NCI-H2081 (cell line): ENCODE measurements around the gene SH3TC1.

Experiments
- DNase-seq, 2 experiments: peaks; one replicate each; lab custom pipeline; 2025; lab: John Stamatoyannopoulos, UW

SH3TC1 gene

GRCh38 chr4:8263397-8263796, 64.3 kb downstream of the SH3TC1 start:
- DNase-seq, result no peak

- no peak for DNase-seq
These were observed 65.0 kb downstream of the SH3TC1 start for GRCh38 chr4:8264106-8264505.

GRCh38 chr4:8265171-8265929, 66.3 kb downstream of the SH3TC1 start:
- no peak for DNase-seq

GRCh38 chr4:8266088-8266487, 67.0 kb downstream of the SH3TC1 start:
- DNase-seq, result no peak

- DNase-seq, result no peak
These were observed 67.4 kb downstream of the SH3TC1 start for GRCh38 chr4:8266508-8266907.

GRCh38 chr4:8267077-8267476, 68.0 kb downstream of the SH3TC1 start:
- DNase-seq, result no peak

GRCh38 chr4:8268211-8268610, 69.1 kb downstream of the SH3TC1 start:
- no peak for DNase-seq

GRCh38 chr4:8268901-8269534, 69.9 kb downstream of the SH3TC1 start:
- no peak for DNase-seq

- peak in 1 of 2 experiments; percentile 19 for DNase-seq
These were observed 70.7 kb downstream of the SH3TC1 start, which contains the start of gene HTRA3 for GRCh38 chr4:8269535-8270417. HTRA3 (plus strand) TSS chr4:8269754; CDS start chr4:8269969, 215 bp downstream.

GRCh38 chr4:8270418-8270771, 71.3 kb downstream of the SH3TC1 start:
- DNase-seq, result no peak

GRCh38 chr4:8270912-8271815, 72.1 kb downstream of the SH3TC1 start:
- no peak for DNase-seq

GRCh38 chr4:8271821-8272220, 72.7 kb downstream of the SH3TC1 start:
- DNase-seq, result no peak

- DNase-seq, result no peak
These were observed 73.7 kb downstream of the SH3TC1 start for GRCh38 chr4:8272472-8273428.

GRCh38 chr4:8273450-8273849, 74.4 kb downstream of the SH3TC1 start:
- DNase-seq, result no peak

GRCh38 chr4:8274066-8274652, 75.1 kb downstream of the SH3TC1 start:
- DNase-seq, result no peak

GRCh38 chr4:8274765-8275547, 75.9 kb downstream of the SH3TC1 start:
- DNase-seq, result no peak

GRCh38 chr4:8275548-8275910, 76.4 kb downstream of the SH3TC1 start:
- no peak for DNase-seq

GRCh38 chr4:8276358-8277240, 77.5 kb downstream of the SH3TC1 start:
- DNase-seq, result no peak
